ENCODE results near the gene SCO1.
"Not testable (repeated sequence)": the region's sequence is repeated elsewhere in the genome, so short reads cannot be mapped to it uniquely, and the experiment has no call there.

The SCO1 gene

DNA sequence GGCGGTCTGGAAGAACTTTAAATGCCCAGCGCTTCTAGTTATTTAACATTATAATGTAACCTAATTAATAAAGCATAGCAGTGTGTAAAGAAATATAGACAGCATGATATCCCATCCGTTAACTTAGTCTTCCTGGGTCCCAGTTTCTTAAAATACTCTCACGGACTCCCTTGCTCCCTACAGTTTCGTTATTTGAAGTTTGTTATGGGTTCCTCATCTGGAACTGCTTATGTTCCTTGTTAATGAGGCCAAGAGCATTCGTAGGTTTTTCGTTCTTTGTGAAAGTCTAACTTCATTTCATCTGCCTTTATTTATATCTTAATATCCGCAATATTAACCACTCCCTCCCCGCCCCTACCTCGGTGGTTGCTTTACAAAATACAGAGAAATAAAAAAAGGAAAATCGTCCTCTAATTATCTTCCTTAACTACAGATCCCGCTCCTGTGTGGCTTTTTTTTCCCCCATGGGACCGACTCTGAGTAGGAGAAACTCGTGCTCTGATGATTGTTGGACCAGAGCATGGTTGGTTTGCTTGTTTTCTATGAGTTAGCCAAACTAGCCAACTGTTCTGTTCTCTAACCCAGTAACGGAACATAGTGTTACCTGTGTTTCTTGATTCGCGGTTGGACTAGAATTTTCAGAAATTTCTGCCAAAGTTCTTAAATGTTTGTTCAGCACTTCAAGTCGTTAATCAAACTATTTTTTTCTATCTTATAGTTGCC, 924 bp upstream of the SCO1 start:
- TF ChIP-seq, protein P1, sequence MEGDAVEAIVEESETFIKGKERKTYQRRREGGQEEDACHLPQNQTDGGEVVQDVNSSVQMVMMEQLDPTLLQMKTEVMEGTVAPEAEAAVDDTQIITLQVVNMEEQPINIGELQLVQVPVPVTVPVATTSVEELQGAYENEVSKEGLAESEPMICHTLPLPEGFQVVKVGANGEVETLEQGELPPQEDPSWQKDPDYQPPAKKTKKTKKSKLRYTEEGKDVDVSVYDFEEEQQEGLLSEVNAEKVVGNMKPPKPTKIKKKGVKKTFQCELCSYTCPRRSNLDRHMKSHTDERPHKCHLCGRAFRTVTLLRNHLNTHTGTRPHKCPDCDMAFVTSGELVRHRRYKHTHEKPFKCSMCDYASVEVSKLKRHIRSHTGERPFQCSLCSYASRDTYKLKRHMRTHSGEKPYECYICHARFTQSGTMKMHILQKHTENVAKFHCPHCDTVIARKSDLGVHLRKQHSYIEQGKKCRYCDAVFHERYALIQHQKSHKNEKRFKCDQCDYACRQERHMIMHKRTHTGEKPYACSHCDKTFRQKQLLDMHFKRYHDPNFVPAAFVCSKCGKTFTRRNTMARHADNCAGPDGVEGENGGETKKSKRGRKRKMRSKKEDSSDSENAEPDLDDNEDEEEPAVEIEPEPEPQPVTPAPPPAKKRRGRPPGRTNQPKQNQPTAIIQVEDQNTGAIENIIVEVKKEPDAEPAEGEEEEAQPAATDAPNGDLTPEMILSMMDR (IDR thresholded peaks at IDR 0.05; ENCODE audit: extremely low read depth, missing control alignments) = no peak
- DNase-seq (ENCODE audit: low spot score) = peak; percentile 26

DNA sequence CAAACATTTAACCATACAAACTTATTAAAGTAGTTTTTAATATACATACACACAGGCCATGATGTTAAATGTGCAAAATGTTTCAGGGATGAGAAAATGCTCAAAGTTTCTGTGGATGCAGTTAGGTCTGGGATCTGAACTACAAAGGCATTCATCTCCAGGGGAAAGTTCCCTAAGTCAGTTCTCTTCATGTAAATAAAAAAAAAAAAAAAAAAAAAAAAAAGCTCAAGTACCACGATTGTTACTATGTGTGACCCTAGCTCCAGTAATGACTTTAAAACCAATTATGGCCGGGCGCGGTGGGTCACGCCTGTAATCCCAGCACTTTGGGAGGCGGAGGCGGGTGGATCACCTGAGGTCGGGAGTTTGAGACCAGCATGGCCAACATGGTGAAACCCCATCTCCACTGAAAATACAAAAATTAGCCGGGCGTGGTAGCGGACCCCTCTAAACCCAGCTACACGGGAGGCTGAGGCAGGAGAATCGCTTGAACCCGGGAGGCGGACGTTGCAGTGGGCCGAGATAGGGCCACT, 1.4 kb downstream of the SCO1 start:
- not testable (repeated sequence) for DNase-seq (ENCODE audit: low spot score)

DNA sequence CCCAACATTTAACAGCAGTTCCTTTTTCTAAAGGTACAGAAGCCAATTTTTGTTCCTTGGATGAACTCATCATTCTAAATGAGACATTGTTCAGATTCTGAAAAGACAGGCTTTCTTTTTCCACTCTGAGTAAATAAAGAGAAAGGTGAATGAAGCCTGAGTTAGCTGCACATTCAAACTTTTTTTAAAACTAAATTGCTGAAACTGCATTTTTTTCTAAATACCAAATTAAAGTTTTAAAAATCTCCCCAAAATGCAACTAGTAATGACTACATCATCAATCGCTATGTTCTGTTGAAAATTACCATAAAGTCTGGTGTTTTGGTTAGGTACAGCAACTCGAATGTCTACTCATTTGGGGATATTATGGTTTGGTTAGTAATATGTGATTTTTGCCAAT, 9.8 kb downstream of the SCO1 start:
- TF ChIP-seq, protein P1 (IDR thresholded peaks at IDR 0.05; ENCODE audit: extremely low read depth, missing control alignments) = no peak
- DNase-seq (ENCODE audit: low spot score) = no peak

DNA sequence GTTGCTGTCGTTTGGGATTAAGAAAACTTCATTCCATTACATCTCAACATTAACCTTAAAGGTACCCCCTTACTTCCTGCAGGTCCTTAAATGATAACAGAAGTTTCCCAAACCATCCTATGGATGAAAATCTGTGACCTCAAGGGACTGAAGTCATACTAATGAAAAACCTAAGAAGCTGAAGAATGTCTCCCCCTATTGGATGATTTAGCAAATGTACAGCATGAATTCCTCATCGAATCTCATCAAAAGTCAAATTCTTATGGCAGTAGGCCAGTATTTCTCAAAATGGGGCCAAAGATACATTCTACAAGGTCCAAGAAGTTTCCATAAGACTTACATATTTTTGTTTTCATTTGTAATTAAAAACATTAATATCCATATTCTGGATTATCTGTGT, 13.5 kb downstream of the SCO1 start:
- DNase-seq (ENCODE audit: low spot score) = peak; percentile 16

DNA sequence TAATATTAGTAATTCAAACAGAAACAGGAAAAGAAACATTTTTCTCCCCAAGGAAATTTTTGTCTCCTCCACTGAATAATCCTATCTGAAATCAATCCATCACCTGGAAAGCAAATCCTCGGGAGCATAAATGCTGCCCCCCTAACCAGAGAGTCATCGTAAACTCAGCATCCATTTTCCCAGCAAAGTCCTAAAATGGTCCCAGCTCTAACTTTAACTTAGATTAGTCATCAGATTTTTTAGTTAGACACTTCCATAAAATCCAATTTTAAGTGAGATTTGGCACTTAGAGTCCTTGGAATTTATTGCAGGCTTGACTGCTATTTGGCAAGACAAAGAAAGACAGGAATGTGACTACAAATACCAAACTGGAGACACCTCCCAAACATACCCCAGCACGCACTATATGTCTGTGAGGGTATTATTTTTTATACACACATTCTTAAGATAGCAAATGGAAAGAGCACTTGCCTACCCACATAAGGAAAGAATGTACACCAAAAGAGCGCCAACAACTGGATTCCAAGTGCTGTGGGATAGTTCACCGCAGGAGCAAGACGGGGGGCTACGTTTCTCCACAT, 15.4 kb downstream of the SCO1 start:
- no peak for DNase-seq (ENCODE audit: low spot score)
- TF ChIP-seq, protein P1 (IDR thresholded peaks at IDR 0.05; ENCODE audit: extremely low read depth, missing control alignments) = no peak

More for the DNA sequence above, 13.5 kb downstream of the SCO1 start:
- TF ChIP-seq, protein P1 (IDR thresholded peaks at IDR 0.05; ENCODE audit: extremely low read depth, missing control alignments) = peak; percentile 8

DNA sequence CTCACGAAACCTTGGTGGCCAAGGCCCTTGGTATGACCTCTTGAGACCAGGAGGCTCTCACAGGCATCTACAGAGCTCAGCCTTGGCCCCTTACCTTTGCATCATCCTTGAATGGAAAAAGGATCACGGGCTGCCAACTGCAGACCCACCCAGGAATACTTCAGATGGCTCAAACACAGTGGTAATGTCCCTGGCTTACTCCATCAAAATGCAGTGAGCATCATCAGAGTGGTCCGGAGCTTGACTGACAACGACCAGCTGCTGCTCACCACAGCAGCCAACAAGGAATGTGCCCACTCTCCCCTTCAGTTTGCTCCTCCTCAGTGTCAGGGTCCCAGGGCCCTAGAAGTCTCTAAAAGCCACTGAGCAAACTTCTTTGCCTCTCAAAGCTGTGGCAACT, 22.6 kb downstream of the SCO1 start:
- TF ChIP-seq, protein P1 (IDR thresholded peaks at IDR 0.05; ENCODE audit: extremely low read depth, missing control alignments) = no peak

DNA sequence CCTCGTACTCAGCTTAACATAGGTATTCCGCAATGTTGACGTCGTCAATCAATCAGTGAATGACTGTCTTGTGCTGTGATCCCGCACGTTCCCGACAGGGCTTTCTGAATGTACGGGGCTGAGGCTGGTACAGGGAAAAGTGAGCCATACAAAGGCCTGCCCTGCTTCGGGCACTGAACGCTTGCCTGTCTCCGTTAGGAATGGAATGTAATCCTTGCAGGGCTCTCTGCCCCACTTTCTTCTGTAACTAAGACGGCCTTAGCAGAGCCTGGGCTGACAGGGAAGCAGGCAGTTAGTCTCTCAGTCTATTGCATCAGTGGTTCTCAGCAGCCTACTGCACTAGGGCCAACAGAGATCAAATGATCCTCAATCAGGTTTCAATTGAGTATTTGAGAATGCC, 24.0 kb downstream of the SCO1 start:
- no peak for DNase-seq (ENCODE audit: low spot score)
- TF ChIP-seq, protein P1 (IDR thresholded peaks at IDR 0.05; ENCODE audit: extremely low read depth, missing control alignments) = no peak

More for the DNA sequence above, 22.6 kb downstream of the SCO1 start:
- no peak for DNase-seq (ENCODE audit: low spot score)
